Liver (tissue), 9 donors: ENCODE results near the gene SPART. TPM values are rescaled to one million over a fixed set of nuclear protein-coding genes. Genes with fewer than 3 reads are reported as not detected.

Experiments
- DNase-seq: peaks from one replicate; pipeline ENCODE4 v3.0.0-alpha.2; 2017; ENCODE audit warnings: low spot score
- H3K27ac ChIP-seq, 2 donors: one replicate each; pipeline ENCODE4 v1.7.0; 2013; ENCODE audit warnings: inconsistent platforms in 2 of 2, low read length in 2 of 2, control low read depth in 1 of 2, low read depth in 1 of 2, mild to moderate bottlenecking in 1 of 2
- H3K27me3 ChIP-seq, 4 donors: one replicate each; pipeline versions ENCODE4 v1.6.1 to v1.7.0; 2013; ENCODE audit warnings: low read length in 3 of 4, inconsistent platforms in 1 of 4, mild to moderate bottlenecking in 1 of 4, moderate library complexity in 1 of 4; ENCODE audit not compliant: control insufficient read depth in 4 of 4, insufficient read depth in 4 of 4
- H3K36me3 ChIP-seq, 4 donors: one replicate each; pipeline versions ENCODE4 v1.6.1 to v1.7.0; 2013; ENCODE audit warnings: low read length in 3 of 4, mild to moderate bottlenecking in 3 of 4, low read depth in 1 of 4, moderate library complexity in 1 of 4; ENCODE audit not compliant: control insufficient read depth in 4 of 4, insufficient read depth in 3 of 4
- H3K4me1 ChIP-seq, 4 donors: one replicate each; pipeline versions ENCODE4 v1.6.1 to v1.7.0; 2013; ENCODE audit warnings: low read length in 3 of 4, mild to moderate bottlenecking in 3 of 4, moderate library complexity in 1 of 4; ENCODE audit not compliant: control insufficient read depth in 4 of 4, insufficient read depth in 4 of 4
- H3K4me3 ChIP-seq, 3 donors: one replicate each; pipeline versions ENCODE4 v1.6.1 to v1.7.0; 2013; ENCODE audit warnings: low read length in 3 of 3, control low read depth in 1 of 3, low read depth in 1 of 3, mild to moderate bottlenecking in 1 of 3
- H3K9ac ChIP-seq, 2 donors: one replicate each; pipeline ENCODE4 v1.7.0; 2013; ENCODE audit warnings: low read length in 2 of 2, mild to moderate bottlenecking in 2 of 2, moderate library complexity in 2 of 2, control low read depth in 1 of 2, low read depth in 1 of 2
- H3K9me3 ChIP-seq, 4 donors: one replicate each; pipeline versions ENCODE4 v1.6.1 to v1.7.0; 2013; ENCODE audit warnings: low read length in 3 of 4; ENCODE audit not compliant: control insufficient read depth in 4 of 4
- EGR1 ChIP-seq, 2 donors: IDR thresholded peaks; 2 replicates each; pipeline ENCODE4 v1.6.1; 2016 to 2018; ENCODE audit warnings: antibody characterized with exemption in 2 of 2, low read depth in 2 of 2
- FOXA2 ChIP-seq: IDR thresholded peaks from 2 replicates; pipeline ENCODE4 v1.6.1; 2016; ENCODE audit warnings: antibody characterized with exemption
- HNF4A ChIP-seq, 2 donors: conservative IDR thresholded peaks; 2 replicates each; pipeline ENCODE4 v1.6.1; 2016; ENCODE audit warnings: antibody characterized with exemption in 2 of 2, mild to moderate bottlenecking in 2 of 2
- RXRA ChIP-seq, 2 donors: IDR thresholded peaks; 2 replicates each; pipeline ENCODE4 v1.6.1; 2017 to 2018; ENCODE audit warnings: antibody characterized with exemption in 2 of 2, mild to moderate bottlenecking in 1 of 2
- TAF1 ChIP-seq: conservative IDR thresholded peaks from 2 replicates; pipeline ENCODE4 v1.6.1; 2016; ENCODE audit warnings: antibody characterized with exemption, mild to moderate bottlenecking
- WGBS: extraction: QIAGEN DNeasy Blood & Tissue Kit; methylation state at CpG from one replicate; pipeline ENCODE4 v1.1.7; 2013; 5-methylcytosine and 5-hydroxymethylcytosine counted together
- polyA plus RNA-seq, 2 donors: library from polyadenylated mRNA; stranded (reverse) in 1 of 2; unstranded in 1 of 2; fragments of 200-250 nt in 1 of 2; fragments of >200 nt in 1 of 2; fragmentation: Nextera tagmentation in 1 of 2; extraction: Ambion mirVana in 1 of 2; gene quantifications; one replicate each; pipeline versions ENCODE4 v1.2.1 to v1.2.3, GENCODE V29; 2013 to 2015
- total RNA-seq, 2 donors: library from RNA; depleted of rRNA; stranded (reverse); fragments of >200 nt; gene quantifications; one replicate each; pipeline ENCODE4 v1.2.3, GENCODE V29; 2014
- TF ChIP-seq, protein P1 (sequence below): fragments of 150-350 bp; IDR thresholded peaks from 2 replicates; pipeline ENCODE4 v1.5.1; 2017; ENCODE audit warnings: improper control_type of control experiment, low read depth, low read length; ENCODE audit not compliant: missing input control
- TF ChIP-seq, protein P2 (sequence below): IDR thresholded peaks from 2 replicates; pipeline ENCODE4 v1.6.1; 2016; ENCODE audit warnings: antibody characterized with exemption, mild to moderate bottlenecking
- TF ChIP-seq, protein P3 (sequence below): IDR thresholded peaks from 2 replicates; pipeline ENCODE4 v1.6.1; 2016; ENCODE audit warnings: antibody characterized with exemption
- donor health status: healthy.
- donor health status: healthy.
- donor health status: healthy.
- donor health status: healthy.
- donor health status: healthy.

The SPART gene
- total and polyA plus RNA-seq, 4 donors = 6.9 to 15.3 (median 11.0) TPM

DNA sequence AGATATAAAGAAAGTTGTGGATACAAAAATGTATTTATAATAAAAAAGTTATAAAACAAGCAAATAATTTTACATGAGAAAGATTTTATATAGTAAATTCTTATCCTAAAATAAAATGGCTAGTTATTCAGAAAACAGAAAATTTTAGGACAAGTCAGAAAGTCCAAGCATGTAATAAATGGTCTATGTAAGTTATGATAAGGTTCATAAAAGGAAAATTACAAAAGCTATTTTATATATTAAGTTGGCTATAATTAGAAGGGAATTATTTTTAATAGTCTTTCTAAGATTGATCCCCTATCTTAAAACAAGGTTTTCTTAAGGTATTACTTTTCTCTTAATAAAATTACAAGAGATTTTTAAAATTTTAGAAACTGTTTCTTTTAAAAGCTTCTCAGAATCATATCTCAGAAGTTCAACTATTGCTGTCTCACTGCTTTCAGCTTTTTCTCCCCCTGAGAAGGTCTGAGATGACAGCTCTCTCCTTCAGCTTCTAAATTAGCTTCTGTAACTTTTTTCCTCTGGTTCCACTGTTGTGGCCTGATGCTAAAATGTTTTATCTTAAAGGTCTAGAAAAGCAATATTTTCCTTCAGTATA lies 57.3 kb downstream of the SPART start:
- Histone ChIP-seq H3K36me3 (no peaks in the 10 kb centered on the region), H3K4me1 (no peaks in the 10 kb centered on the region), H3K9ac (no peak overlapping the region), H3K9me3 (no peaks in the 10 kb centered on the region), H3K4me3 (no peak overlapping the region), H3K27me3 (peaks cover 0 to 9% (median 0%) of the 10 kb centered on the region in 4 donors), H3K27ac (no peak overlapping the region)
- TF ChIP-seq RXRA (IDR thresholded peaks at IDR 0.05) = no peak
- TF ChIP-seq, protein P1, sequence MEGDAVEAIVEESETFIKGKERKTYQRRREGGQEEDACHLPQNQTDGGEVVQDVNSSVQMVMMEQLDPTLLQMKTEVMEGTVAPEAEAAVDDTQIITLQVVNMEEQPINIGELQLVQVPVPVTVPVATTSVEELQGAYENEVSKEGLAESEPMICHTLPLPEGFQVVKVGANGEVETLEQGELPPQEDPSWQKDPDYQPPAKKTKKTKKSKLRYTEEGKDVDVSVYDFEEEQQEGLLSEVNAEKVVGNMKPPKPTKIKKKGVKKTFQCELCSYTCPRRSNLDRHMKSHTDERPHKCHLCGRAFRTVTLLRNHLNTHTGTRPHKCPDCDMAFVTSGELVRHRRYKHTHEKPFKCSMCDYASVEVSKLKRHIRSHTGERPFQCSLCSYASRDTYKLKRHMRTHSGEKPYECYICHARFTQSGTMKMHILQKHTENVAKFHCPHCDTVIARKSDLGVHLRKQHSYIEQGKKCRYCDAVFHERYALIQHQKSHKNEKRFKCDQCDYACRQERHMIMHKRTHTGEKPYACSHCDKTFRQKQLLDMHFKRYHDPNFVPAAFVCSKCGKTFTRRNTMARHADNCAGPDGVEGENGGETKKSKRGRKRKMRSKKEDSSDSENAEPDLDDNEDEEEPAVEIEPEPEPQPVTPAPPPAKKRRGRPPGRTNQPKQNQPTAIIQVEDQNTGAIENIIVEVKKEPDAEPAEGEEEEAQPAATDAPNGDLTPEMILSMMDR = no peak
- no peak for TF ChIP-seq HNF4A (conservative IDR thresholded peaks at IDR 0.05)
- DNase-seq = no peak

DNA sequence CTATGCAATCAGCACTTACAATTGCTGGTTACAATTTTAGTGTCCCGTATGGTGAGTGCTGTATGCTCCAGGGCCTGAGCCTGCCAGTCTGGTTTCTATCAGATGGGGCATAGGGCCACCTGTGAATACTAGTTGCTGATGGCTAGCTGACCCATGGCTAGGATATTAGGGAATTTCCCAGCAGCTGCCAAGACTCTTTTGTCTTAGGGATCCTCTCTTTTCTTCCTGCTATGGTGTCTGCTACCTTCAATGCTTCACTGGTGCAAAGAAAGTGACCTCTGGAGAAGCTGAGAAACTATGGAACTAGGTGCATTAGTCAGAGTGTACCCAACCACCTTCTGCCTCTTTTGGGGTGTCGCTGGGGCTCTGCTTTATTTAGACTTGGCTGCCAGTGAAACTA lies 60.2 kb downstream of the SPART start:
- no peak for DNase-seq
- no peaks in the 10 kb centered on the region for H3K9me3 ChIP-seq
- H3K4me1 ChIP-seq = peaks cover 0 to 3% (median 0%) of the 10 kb centered on the region in 4 donors
- no peak overlapping the region for H3K9ac ChIP-seq
- no peak overlapping the region for H3K27ac ChIP-seq
- WGBS = 75% methylated on average over 2 of the region's 2 CpGs
- H3K36me3 ChIP-seq = no peaks in the 10 kb centered on the region
- peaks cover 0 to 5% (median 0%) of the 10 kb centered on the region in 4 donors for H3K27me3 ChIP-seq
- no peak overlapping the region for H3K4me3 ChIP-seq
- TF ChIP-seq FOXA2 = no peak
- TF ChIP-seq, protein P2, sequence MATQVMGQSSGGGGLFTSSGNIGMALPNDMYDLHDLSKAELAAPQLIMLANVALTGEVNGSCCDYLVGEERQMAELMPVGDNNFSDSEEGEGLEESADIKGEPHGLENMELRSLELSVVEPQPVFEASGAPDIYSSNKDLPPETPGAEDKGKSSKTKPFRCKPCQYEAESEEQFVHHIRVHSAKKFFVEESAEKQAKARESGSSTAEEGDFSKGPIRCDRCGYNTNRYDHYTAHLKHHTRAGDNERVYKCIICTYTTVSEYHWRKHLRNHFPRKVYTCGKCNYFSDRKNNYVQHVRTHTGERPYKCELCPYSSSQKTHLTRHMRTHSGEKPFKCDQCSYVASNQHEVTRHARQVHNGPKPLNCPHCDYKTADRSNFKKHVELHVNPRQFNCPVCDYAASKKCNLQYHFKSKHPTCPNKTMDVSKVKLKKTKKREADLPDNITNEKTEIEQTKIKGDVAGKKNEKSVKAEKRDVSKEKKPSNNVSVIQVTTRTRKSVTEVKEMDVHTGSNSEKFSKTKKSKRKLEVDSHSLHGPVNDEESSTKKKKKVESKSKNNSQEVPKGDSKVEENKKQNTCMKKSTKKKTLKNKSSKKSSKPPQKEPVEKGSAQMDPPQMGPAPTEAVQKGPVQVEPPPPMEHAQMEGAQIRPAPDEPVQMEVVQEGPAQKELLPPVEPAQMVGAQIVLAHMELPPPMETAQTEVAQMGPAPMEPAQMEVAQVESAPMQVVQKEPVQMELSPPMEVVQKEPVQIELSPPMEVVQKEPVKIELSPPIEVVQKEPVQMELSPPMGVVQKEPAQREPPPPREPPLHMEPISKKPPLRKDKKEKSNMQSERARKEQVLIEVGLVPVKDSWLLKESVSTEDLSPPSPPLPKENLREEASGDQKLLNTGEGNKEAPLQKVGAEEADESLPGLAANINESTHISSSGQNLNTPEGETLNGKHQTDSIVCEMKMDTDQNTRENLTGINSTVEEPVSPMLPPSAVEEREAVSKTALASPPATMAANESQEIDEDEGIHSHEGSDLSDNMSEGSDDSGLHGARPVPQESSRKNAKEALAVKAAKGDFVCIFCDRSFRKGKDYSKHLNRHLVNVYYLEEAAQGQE = no peak
- no peak for TF ChIP-seq HNF4A (conservative IDR thresholded peaks at IDR 0.05)
- no peak for TF ChIP-seq TAF1
- TF ChIP-seq, protein P1 = no peak
- TF ChIP-seq EGR1 (IDR thresholded peaks at IDR 0.05; ENCODE audit: low read depth in 2 of 2) = no peak
- TF ChIP-seq, protein P3, sequence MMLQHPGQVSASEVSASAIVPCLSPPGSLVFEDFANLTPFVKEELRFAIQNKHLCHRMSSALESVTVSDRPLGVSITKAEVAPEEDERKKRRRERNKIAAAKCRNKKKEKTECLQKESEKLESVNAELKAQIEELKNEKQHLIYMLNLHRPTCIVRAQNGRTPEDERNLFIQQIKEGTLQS = no peak
